NCI-H748 treated with DMSO at 0.1 percent for 48 hours (cell line): ENCODE results near the gene SLC35D2.

Experiments used
- DNase-seq: peaks from one replicate; lab custom pipeline; 2025; lab: John Stamatoyannopoulos, UW

Gene SLC35D2

DNA sequence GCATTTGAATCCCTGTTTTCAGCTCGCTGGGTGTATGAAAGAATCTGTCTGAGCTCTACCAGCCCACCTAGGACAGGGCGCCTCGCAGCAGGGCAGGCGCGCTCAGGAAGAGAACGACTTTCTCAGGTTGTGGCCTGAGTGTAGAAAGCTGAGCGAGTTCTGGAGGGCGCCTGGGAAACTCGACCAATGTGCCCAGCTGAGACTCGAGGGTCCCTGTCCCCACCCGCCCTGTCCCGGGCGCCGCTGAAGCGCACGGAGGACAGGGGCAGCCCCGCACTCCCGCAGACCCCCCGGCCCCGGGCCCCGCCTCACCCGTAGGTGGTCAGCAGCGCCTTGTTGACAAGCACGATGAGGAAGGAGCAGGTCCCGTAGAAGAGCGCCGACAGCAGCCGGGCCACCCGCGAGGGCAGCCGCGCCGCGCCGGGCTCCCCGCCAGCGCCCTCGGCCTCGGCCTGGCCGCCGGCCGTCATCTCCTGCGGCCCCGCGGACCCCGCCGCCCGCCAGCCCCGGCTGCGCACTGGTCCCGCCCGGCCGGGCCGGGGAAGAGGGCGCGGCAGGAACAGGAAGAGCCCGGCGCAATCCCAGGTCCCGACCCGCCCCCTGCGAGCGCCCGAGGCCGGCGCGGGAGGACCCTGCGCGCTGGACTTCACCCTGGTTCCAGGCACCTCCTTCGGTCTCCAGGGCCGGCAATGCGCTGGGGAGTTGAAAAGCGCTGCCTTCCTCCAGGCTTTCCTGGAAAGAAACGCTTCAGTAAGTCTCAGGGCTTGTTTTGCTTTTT is at the start of gene SLC35D2:
Gene SLC35D2 (minus strand): TSS at position 547 of the 778 bp plus-strand sequence. CDS start 77 bp downstream, at position 470.
- no peak for DNase-seq

DNA sequence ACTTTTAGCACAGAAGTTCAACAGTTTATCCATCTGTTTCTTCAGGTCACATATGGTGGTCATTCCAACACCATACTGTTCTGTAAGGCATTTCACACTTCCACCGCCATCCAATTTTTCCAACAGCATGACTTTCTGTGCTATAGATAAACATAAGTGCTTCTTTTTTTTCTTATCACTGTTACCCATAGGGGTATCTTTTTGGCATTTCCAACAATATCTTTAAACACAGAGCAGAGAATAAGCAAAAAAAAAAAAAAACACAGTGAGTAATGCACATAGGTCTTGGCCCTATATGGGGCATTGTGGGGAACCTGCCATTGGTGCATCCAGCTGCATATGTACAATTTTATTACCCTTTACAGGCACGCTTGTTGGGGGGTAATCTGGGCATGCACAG is 46.9 kb upstream of the SLC35D2 start:
- no peak for DNase-seq

DNA sequence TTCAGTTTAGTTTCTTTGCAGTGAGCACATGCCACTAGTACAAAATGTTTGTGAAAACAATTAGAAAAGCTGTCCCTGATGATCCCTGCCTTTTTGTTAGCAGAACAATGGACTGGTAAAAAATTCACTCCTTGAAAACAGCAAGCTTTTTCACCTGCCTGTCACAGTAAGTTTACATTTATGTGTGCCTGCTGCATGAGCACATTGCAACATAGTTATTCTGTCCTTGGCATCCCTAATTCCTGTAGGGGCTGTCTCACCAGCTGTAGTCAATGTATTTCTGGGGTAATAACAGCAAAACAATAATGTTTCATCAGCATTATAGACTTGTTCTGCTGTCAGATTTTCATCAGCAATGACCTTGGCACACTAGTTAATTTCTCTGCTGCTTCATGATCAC is 46.2 kb upstream of the SLC35D2 start:
- no peak for DNase-seq

DNA sequence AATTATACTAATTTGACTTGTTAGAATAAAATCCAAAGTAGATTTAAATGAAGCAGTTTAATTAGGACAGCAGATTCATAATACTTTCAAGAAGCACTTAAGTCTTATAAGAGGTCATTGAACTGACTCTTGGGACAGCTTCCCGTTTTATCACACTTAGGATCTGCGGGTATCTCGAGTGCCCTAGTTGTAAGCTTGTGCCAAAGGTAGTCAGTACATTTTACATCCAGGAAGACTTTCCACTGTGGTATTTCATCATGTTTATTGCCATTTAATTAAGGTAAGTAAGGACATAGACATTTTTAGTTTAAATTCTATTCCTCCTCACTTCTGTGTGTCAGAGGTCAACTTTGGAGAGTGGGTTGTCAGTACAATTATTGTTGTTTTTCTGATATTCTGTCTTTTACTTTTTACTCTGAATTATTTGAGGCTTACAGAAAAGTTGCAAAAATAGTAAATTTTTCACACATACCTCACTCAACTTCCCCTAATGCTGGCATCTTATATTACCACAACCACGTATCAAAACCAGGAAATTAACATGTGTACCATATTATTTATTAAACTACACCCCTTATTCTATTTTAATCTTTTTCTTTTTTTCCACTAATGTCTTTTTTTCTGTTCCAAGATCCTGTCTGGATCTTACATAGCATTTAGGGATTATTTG is 42.1 kb upstream of the SLC35D2 start:
- no peak for DNase-seq

DNA sequence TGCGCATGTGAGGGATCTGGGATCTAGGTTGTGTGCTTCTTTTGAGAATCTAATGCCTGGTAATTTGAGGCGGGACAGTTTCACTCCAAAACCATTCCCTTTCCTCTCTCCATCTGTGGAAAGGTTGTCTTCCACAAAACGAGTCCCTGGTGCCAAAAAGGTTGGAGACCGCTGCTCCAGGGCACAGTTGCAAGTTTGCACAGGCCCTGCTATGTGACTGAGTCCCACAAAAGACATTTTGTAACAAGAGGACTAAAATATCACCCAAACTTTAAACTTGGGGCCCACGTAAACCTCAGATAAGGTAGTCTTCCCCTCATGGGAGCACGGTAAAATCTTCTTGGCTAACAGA is 40.5 kb upstream of the SLC35D2 start:
- no peak for DNase-seq

DNA sequence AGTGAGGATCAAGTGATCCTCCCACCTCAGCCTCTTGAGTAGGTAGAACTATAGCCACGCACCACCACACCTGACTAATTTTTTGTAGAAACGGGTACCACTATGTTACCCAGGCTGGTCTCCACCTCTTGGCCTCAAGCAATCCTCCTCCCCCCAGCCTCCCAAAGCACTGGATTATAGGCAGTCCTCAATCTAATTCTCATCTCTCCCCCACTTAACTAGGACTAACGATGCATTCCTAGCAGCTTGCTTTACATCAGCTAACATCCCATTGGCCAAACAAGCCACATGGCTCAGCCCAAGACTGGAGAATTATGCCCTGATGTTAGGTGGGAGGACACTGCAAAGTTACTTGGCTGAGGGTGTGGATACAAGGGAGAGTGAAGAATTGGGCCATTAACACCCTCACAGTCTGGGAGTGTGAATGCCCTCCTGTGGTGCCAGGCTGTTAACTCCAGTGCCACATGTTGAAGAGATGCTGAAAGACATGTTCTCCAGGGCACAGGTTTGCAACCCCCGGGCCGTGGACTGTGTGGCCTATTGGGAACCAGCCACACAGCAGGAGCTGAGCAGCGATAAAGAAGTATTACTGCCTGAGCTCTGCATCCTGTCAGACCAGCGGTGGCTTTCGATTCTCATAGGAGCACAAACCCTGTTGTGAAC is 39.9 kb upstream of the SLC35D2 start:
- no peak for DNase-seq

DNA sequence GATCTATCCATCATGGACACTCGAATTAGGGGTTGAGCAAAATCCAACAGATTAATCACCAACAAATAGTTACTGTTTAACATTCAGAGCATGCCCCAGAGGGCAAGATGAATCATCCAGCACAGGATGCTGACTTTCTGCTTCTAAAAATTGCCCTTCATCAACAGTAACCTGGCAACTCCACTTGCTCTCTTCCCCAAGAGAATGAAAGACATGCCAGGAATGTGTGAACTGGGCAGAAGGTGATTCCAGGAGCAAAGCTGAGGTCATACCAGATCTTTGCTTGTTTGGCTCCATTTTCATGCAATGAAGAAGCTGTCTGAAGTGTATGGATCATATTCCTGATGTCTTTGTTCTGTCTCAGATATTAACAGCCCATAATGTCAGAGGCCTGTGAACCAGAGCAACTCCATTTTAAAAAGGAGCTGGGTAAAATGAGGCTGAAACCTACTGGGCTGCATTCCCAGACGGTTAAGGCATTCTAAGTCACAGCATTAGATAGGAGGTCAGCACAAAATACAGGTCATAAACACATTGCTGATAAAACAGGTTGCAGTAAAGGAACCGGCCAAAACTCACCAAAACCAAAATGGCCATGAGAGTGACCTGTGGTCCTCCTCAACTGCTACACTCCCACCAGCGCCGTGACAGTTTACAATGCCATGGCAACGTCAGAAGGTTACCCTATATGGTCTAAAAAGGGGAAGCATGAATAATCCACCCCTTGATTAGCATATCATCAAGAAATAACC is 37.1 kb upstream of the SLC35D2 start:
- no peak for DNase-seq

DNA sequence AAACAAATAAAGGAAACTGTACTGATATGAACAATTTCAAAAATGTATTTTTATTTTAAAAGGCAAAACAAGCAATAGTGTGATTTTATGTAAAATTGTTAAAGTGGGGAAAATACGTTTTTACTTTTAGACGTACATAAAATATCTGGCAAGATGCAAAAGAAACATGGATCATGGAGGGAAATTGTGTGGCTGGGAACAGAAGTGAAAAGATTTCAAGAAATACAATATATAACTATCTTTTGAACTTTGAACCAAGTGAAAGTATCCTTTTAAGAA is 36.1 kb upstream of the SLC35D2 start:
- no peak for DNase-seq

DNA sequence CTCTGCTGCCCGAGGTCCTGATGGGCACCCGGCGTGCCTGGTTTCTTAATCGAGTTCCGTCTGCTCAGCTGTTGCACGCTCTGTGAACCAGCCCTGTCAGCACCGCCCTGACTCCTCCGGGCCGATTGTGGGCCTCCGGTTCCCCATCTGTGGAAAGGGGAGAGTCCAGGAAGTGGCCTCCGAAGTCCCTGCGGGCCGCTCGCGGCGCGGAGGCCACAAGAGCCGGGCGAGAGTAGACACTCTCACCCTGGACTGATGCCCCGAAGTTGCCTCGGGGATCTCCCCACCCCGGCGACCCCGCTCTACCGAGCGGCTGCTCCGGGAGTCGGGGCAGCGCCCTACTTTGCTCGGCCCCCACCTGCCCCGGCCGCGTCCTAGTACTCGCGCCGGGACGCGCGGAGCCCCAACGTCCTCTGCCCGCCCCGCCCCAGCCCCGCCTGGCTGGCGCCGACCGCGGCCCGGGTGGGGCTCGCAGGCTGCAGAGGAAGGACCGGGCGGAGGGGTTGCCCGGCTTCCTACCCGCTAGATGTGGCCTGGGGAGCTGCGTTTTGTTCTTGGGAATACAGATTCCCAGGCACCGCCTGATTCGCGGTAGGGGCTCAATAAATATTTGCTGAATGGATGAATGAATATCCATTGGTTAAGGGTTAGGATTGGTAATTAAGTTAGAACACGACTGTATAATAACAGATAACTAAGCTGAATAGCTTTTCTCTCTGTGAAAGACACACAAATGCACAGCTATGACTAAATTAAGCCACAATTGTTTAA is 35.6 kb upstream of the SLC35D2 start:
- peak; percentile 91 for DNase-seq

DNA sequence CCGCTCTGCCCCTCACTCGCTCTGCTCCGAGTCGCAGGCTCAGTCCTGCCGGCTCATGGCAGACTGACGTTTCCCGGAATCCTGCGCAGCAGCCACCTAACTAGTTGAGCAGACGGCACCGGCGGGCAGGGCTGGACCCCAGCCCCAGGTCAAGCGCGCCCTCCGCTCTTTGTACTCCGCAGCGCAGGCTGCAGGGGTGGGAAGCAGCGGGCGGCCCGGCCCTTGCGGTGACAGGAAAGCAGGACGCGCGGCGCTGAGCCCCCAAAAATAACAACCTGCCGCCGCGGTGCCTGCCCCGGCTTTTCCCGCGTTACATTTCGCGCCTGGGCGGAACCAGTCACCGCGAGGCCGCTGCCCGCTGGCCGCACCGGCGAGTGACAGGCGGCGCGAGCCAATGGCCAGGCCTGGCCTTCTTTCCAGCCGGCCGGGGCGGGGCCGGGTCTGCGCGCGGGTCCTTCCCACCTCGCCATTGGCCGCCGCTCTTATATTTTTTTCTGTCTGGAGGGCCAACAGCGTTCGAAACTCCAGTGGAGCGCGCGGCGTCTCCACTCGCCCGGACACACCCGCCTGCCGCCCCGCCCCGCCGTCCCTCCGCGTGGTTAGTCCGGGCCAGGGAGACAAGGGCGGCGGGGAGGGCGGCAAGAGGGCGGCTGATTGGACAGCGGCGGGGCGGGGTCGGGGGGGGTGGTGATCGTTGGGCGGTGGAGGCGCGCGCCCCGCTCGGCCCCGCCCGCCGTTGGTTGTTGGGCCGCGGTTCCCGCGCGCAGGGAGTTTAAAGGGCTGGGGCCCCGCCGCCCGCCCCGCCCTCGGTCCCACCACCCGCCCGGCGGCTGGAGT is 34.8 kb upstream of the SLC35D2 start, which contains the start of gene ZNF367:
Gene ZNF367 (minus strand): TSS at position 288 of the 837 bp plus-strand sequence. CDS start 338 bp downstream, outside the sequence.
- DNase-seq = peak; percentile 94

DNA sequence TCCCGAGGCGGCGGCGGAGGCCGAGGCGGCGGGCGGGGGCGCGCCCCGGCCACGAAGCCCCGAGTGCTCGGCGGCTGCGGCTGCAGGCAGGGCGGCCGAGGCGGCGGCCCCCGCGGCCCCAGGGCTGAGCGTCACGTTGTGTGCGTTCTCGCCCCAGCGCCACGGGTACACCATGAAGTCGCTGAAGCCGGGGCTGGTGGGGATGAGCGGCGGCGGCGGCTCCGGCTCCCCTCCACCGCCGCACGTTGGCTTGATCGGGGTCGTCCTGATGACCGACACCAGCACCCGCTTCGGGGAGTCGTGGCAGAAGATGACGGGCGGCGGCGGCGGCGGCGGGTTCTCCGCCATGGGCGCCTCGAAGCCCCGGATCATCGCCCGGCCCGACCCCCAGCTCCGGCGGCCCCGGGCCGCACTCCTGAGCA is 34.2 kb upstream of the SLC35D2 start:
- DNase-seq = no peak

DNA sequence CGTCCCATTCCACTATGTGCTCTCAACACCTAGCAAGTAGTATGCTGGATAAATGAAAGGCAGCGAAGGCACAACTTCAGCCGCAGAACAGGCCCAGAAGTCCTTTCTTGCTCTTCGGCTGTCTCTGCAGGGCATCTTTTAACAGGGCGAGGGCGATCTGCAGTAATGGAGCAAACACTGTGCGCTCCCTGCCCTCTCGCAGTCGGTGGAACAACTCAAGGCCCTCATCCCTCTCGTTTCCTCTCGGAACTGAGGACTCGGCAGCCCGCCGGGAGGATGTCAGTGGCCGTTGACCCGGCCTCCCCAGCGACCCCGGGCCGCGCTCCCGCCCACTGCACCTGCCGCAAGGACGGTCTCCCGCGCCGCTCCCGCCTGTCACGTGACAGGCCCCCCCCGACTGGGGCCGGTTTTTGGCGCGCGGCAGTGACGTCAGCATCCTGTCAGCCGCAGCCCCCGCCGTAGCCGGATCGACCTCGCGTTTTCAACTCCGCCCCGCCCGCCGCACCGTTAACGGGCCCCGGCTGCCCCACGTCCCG is 33.6 kb upstream of the SLC35D2 start:
- DNase-seq = peak; percentile 61

DNA sequence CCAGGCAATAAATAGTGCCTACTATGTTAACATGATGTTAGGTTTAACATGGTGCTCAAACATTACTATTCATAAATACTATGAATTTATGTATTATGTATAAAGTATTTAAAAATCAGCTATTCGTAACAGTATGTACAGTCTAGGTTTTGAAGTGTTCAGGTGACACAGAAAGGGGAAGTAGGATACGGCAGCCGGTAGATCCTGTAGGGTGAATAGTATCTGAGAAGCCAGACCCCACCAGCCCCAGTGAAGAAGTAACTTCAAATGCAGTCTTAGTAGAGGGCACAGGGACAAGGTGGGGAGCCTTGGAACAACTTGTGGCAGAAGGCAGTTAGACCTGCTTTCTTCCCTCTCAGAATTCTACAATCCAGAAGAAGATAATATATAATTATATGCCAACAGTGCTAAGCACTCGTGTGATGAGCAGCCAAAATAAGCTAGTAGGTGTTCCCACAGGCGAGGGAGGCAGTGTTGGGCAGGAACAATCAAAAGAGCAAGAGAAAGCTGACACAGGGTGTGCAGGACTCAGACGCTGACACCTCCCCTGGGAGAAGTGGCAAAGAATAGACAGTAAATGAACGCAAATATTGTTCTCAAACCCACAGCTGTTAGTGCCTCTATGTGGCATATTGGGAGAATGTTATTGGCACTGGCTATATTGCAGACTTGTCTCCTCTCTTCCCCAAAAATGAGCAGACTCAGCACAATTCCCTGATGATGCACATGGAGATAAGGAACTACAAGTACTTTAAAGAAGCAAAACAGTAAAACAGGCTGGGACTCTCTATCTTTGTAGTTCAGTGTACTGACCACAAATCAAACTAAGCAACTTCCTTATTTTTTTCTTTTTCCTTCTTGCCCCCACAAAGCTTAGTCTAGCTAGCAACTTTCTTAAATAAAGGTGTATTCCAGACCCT is 30.1 kb upstream of the SLC35D2 start:
- no peak for DNase-seq

DNA sequence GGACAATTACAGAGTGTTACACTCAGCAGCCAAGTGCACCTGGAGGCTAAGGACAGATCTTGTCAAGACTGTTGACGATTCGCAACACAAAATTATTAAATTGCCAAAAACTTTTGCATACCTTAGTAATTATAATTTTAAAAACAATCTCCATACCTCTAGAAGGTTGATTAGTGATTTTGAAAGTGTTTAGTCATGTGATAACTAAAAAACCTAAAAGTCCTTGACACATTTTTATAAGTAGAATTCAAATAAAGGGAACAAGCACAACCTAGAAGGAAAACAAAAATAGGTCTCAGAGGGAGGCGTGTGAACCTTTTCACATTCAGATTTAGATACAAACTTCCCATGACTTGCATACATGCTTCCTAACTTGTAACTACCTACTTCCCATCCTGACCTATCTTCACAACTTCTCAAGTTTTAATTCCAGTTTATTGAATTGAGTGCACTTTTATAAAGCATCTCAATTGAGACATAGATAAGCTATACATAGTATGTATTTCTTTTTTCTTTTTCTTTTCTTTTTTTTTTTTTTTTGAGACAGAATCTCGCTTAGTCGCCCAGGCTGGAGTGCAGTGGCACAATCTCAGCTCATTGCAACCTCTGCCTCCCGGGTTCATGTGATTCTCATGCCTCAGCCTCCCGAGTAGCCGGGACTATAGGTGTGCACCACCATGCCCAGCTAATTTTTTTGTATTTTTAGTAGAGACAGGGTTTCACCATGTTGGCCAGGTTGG is 28.8 kb upstream of the SLC35D2 start:
- DNase-seq = no peak

DNA sequence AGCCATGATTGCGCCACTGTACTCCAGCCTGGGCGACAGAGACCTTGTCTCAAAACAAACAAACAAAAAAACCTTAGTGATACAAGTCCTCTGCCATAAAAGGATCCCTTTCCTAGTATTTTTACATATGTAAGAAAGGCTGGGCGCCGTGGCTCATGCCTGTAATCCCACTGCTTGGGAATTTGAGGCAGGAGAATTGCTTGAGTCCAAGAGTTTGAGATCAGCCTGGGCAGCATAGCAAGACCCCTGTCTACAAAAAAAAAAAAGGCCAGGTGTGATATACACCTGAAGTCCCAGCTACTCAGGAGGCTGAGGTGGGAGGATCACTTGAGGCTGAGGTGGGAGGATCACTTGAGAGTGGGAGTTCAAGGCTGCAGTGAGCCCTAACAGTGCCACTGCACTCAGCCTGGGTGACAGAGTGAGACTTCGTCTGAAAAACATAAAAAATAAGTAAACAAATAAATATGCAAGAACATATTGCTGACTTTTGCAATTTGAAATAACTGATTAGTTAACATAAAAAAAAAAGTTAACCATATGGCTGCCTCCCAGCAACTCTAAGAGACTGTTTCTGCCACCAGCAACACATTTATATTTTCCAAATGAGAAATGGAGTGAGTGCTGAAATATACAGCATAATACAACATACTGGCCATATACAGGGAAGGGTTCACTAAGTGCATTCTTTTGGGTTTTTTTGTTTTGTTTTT is 27.8 kb upstream of the SLC35D2 start:
- DNase-seq = no peak

DNA sequence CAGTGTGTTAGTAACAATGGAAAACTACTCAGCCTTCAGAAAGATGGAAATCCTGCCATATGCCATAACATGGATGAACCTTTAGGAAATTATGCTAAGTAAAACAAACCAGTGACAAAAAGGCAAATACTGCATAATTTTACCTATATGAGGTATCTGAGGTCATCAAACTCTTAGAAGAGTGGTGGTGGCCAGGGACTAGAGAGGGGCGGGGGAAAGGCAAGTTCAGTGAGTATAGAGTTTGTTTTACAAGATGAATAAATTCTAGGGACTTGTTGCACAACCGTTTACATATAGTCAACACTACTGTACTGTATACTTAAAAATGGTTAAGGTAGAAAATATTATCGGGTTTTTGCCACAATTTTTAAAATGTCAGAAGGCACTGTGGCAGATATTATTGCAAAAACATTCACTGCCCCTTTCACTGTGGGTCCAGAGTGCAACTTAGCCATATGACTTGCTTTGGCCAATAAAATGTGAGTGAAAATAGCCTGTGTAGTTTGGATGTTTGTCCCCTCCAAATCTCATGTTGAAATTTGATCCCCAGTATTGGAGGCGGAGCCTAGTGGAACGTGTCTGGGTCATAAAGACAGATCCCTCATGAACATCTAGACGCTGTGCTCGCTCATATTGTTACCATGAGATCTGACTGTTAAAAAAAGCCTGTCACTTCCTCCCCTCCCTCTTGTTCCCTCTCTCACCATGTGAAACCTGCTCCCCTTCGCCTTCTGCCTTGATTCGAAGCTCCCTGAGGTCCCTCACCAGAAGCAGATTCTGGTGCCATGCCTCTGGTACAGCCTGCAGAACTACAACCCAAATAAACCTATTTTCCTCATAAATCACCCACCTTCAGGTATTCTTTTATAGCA is 25.1 kb upstream of the SLC35D2 start:
- no peak for DNase-seq
